ENCODE results near the gene PIK3CD.

DNA sequence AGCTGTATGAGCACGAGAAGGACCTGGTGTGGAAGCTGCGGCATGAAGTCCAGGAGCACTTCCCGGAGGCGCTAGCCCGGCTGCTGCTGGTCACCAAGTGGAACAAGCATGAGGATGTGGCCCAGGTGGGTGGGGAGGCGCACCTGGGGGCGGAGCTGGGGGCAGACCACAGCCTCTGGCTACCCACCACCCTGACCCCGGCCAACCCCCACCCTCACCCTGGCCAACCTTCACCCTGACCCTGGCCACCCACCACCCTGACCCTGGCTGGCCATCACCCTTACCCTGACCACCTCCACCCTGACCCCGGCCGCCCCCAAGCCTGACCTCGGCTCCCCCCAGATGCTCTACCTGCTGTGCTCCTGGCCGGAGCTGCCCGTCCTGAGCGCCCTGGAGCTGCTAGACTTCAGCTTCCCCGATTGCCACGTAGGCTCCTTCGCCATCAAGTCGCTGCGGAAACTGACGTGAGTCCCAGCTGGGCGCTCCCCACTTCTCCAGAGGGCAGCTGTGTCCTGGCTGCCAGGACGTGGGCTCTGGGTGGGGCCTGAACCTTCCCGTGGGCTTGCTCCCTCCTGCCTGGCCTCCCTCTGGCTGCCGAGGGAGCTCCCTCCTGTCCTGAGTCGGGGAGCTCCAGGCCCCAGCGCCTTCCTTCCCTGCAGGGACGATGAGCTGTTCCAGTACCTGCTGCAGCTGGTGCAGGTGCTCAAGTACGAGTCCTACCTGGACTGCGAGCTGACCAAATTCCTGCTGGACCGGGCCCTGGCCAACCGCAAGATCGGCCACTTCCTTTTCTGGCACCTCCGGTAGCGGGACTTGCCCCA is 69.5 kb downstream of the PIK3CD start:
- no peak for TF ChIP-seq POLR2AphosphoS5 (IDR thresholded peaks at IDR 0.05; ENCODE audit: insufficient read depth, low read depth, low read length)
- TF ChIP-seq, protein P1, sequence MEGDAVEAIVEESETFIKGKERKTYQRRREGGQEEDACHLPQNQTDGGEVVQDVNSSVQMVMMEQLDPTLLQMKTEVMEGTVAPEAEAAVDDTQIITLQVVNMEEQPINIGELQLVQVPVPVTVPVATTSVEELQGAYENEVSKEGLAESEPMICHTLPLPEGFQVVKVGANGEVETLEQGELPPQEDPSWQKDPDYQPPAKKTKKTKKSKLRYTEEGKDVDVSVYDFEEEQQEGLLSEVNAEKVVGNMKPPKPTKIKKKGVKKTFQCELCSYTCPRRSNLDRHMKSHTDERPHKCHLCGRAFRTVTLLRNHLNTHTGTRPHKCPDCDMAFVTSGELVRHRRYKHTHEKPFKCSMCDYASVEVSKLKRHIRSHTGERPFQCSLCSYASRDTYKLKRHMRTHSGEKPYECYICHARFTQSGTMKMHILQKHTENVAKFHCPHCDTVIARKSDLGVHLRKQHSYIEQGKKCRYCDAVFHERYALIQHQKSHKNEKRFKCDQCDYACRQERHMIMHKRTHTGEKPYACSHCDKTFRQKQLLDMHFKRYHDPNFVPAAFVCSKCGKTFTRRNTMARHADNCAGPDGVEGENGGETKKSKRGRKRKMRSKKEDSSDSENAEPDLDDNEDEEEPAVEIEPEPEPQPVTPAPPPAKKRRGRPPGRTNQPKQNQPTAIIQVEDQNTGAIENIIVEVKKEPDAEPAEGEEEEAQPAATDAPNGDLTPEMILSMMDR (IDR thresholded peaks at IDR 0.05; ENCODE audit: extremely low read depth in 1 of 2, insufficient read depth in 1 of 2, low read depth in 1 of 2, low read length in 2 of 2): no peak
